PC-9 (cell line): ENCODE results near the gene RAPGEF6. TPM values are rescaled to one million over a fixed set of nuclear protein-coding genes. Genes with fewer than 3 reads are reported as not detected.
A peak's percentile ranks its signal among the peaks of the same experiment; 100 is the strongest.

ENCODE experiments used
- BruUV-seq: library from RNA; stranded (reverse); fragments of 400-500 nt; replicated peaks from 2 replicates; lab custom pipeline; 2021; lab: Mats Ljungman, UMichigan
- CTCF ChIA-PET: fragments of 300-600 bp; sonication (Branson Sonifier 250); formaldehyde crosslinking; loops from one replicate; lab custom pipeline; 2022; ENCODE audit warnings: antibody characterized with exemption; lab: Charles Lee
- POLR2A ChIA-PET: fragments of 300-600 bp; sonication (Branson Sonifier 250); formaldehyde crosslinking; loops from one replicate; lab custom pipeline; 2022; ENCODE audit warnings: antibody characterized with exemption; ENCODE audit not compliant: unreplicated experiment; lab: Charles Lee
- DNase-seq, 2 experiments: peaks; one replicate each; pipeline versions ENCODE4 v3.0.0 to v3.0.0-alpha.2; 2015 to 2022; ENCODE audit warnings: mixed read lengths in 1 of 2
- H2AFZ ChIP-seq: fragments of 200-600 bp; sonication (generic); 2 replicates; pipeline ENCODE4 v1.8.1; 2017; ENCODE audit warnings: antibody characterized with exemption
- H3F3A ChIP-seq: fragments of 200-600 bp; sonication (generic); 2 replicates; pipeline ENCODE4 v1.8.1; 2017; ENCODE audit warnings: antibody characterized with exemption, mild to moderate bottlenecking, low read depth; ENCODE audit not compliant: insufficient read depth
- H3K27ac ChIP-seq: fragments of 200-600 bp; sonication (generic); 2 replicates; pipeline ENCODE4 v1.6.1; 2016; ENCODE audit warnings: mixed run types
- H3K27me3 ChIP-seq: fragments of 200-600 bp; sonication (generic); 2 replicates; pipeline ENCODE4 v1.6.1; 2016; ENCODE audit warnings: low read depth, mixed run types; ENCODE audit not compliant: insufficient read depth
- H3K36me3 ChIP-seq: fragments of 200-600 bp; sonication (generic); 2 replicates; pipeline ENCODE4 v1.6.1; 2016; ENCODE audit warnings: low read depth, mixed run types
- H3K4me1 ChIP-seq: fragments of 200-600 bp; sonication (generic); replicated peaks from 2 replicates; pipeline ENCODE4 v1.6.1; 2016; ENCODE audit warnings: mixed run types; ENCODE audit not compliant: insufficient read depth
- H3K4me2 ChIP-seq: fragments of 200-600 bp; sonication (generic); 2 replicates; pipeline ENCODE4 v1.6.1; 2017; ENCODE audit warnings: mixed run types
- H3K4me3 ChIP-seq: fragments of 200-600 bp; sonication (generic); 2 replicates; pipeline ENCODE4 v1.6.1; 2016; ENCODE audit warnings: mixed run types
- H3K79me2 ChIP-seq: fragments of 200-600 bp; sonication (generic); 2 replicates; pipeline ENCODE4 v1.6.1; 2017; ENCODE audit warnings: low read depth, mixed run types
- H3K9me2 ChIP-seq: fragments of 200-600 bp; sonication (generic); 2 replicates; pipeline ENCODE4 v1.8.1; 2017; ENCODE audit warnings: mild to moderate bottlenecking; ENCODE audit not compliant: insufficient read depth
- H3K9me3 ChIP-seq: fragments of 200-600 bp; sonication (generic); 2 replicates; pipeline ENCODE4 v1.8.1; 2016; ENCODE audit warnings: low read depth; ENCODE audit not compliant: insufficient read depth
- H4K20me1 ChIP-seq: fragments of 200-600 bp; sonication (generic); 2 replicates; pipeline ENCODE4 v1.8.1; 2017; ENCODE audit not compliant: insufficient read depth
- CTCF ChIP-seq: fragments of 200-600 bp; sonication (generic); conservative IDR thresholded peaks from 2 replicates; pipeline ENCODE4 v1.6.1; 2017; ENCODE audit warnings: mixed run types, antibody characterized with exemption, mild to moderate bottlenecking, moderate library complexity
- EZH2 ChIP-seq: fragments of 200-600 bp; sonication (generic); IDR thresholded peaks from 2 replicates; pipeline ENCODE4 v1.8.0; 2017; ENCODE audit warnings: antibody characterized with exemption, low read depth
- intact Hi-C: fragments of 100-400 bp; cut with micrococcal nuclease; formaldehyde crosslinking; loops from one replicate; pipeline ENCODE4 v1.10.0; 2022; ENCODE audit not compliant: unreplicated experiment
- total RNA-seq: library from RNA; stranded (reverse); gene quantifications from 2 replicates; pipeline ENCODE4 v1.2.3, GENCODE V29; 2021

The RAPGEF6 gene
- total RNA-seq, 1 experiment from 2014 or later, result 17.1 TPM

- Histone ChIP-seq H4K20me1 (0 out of 2 replicates have a peak, but pooled peaks cover 6% of the 10 kb centered on the region), H3K4me2 (no peak overlapping the region), H2AFZ (no peak overlapping the region), H3K79me2 (no peaks in the 10 kb centered on the region), H3K4me3 (no peak overlapping the region), H3K36me3 (no peaks in the 10 kb centered on the region), H3F3A (peaks cover 19% of the 10 kb centered on the region), H3K27me3 (no peaks in the 10 kb centered on the region), H3K4me1 (peaks cover 13% of the 10 kb centered on the region), H3K27ac (no peak overlapping the region), H3K9me2 (0 out of 2 replicates have a peak, but pooled peaks cover 5% of the 10 kb centered on the region), H3K9me3 (no peaks in the 10 kb centered on the region)
- BruUV-seq, result no TSS peak
- TF ChIP-seq EZH2, result no peak
- TF ChIP-seq CTCF, result no peak
- POLR2A ChIA-PET, result no interaction called here
- DNase-seq, result no peak
- intact Hi-C loops, result no loop called here
- CTCF ChIA-PET, result no interaction called here
These were observed 92.3 kb downstream of the RAPGEF6 start for GRCh38 chr5:131542723-131543122.

GRCh38 chr5:131541762-131542161 is 93.3 kb downstream of the RAPGEF6 start:
- Histone ChIP-seq H3F3A (peaks cover 19% of the 10 kb centered on the region), H3K9me3 (no peaks in the 10 kb centered on the region), H4K20me1 (0 out of 2 replicates have a peak, but pooled peaks cover 3% of the 10 kb centered on the region), H3K27me3 (no peaks in the 10 kb centered on the region), H3K4me2 (no peak overlapping the region), H3K79me2 (no peaks in the 10 kb centered on the region), H3K36me3 (no peaks in the 10 kb centered on the region), H3K27ac (peak overlapping the region; percentile 16; the same call in 1 of the 2 replicates), H3K9me2 (0 out of 2 replicates have a peak, but pooled peaks cover 5% of the 10 kb centered on the region), H3K4me3 (no peak overlapping the region), H2AFZ (no peak overlapping the region), H3K4me1 (peaks cover 15% of the 10 kb centered on the region)
- intact Hi-C loops, result no loop called here
- peak in 1 of 2 experiments; percentile 57 for DNase-seq
- no peak for TF ChIP-seq CTCF
- TF ChIP-seq EZH2, result no peak
- ChIA-PET CTCF (no interaction called here), POLR2A (no interaction called here)
- BruUV-seq, result no TSS peak

GRCh38 chr5:131541071-131541470 is 94.0 kb downstream of the RAPGEF6 start:
- 0 out of 2 replicates have a peak, but pooled peaks cover 5% of the 10 kb centered on the region for H3K9me2 ChIP-seq
- H3K4me2 ChIP-seq, result no peak overlapping the region
- H3K79me2 ChIP-seq, result no peaks in the 10 kb centered on the region
- H2AFZ ChIP-seq, result no peak overlapping the region
- peaks cover 19% of the 10 kb centered on the region for H3F3A ChIP-seq
- no peaks in the 10 kb centered on the region for H3K9me3 ChIP-seq
- DNase-seq, result no peak
- H3K36me3 ChIP-seq, result no peaks in the 10 kb centered on the region
- H4K20me1 ChIP-seq, result no peaks in the 10 kb centered on the region
- TF ChIP-seq CTCF (no peak), EZH2 (no peak)
- ChIA-PET CTCF (interaction anchor here (0.6 kb wide), 1 partner anchor 42 kb away, joined by 3 read pairs; no protein-coding TSS in a partner anchor), POLR2A (no interaction called here)
- no peak overlapping the region for H3K4me3 ChIP-seq
- no peak overlapping the region for H3K27ac ChIP-seq
- peaks cover 15% of the 10 kb centered on the region for H3K4me1 ChIP-seq
- no peaks in the 10 kb centered on the region for H3K27me3 ChIP-seq
- intact Hi-C loops, result no loop called here
- no TSS peak for BruUV-seq
